ENCODE measurements around the gene KRTAP4-16. TPM values are rescaled to one million over a fixed set of nuclear protein-coding genes. Genes with fewer than 3 reads are reported as not detected.

Gene KRTAP4-16
- total and polyA plus RNA-seq, 7 experiments from 2014 or later, result not detected

Other genes with a start within 250 kb of the KRTAP4-16 start
Only the 30 nearest of the 39 such genes appear.
- not detected for gene KRT39, start 135.3 kb downstream of the KRTAP4-16 start, total RNA-seq
- gene KRT39, start 135.3 kb downstream of the KRTAP4-16 start, polyA plus RNA-seq, result not detected
- not detected for gene KRT40, start 117.9 kb downstream of the KRTAP4-16 start, total RNA-seq
- gene KRT40, start 117.9 kb downstream of the KRTAP4-16 start, polyA plus RNA-seq, result not detected
- not detected for gene KRTAP3-3, start 108.0 kb downstream of the KRTAP4-16 start, total RNA-seq
- not detected for gene KRTAP3-3, start 108.0 kb downstream of the KRTAP4-16 start, polyA plus RNA-seq
- not detected for gene KRTAP3-2, start 102.3 kb downstream of the KRTAP4-16 start, total RNA-seq
- gene KRTAP3-2, start 102.3 kb downstream of the KRTAP4-16 start, polyA plus RNA-seq, result not detected
- gene KRTAP3-1, start 93.1 kb downstream of the KRTAP4-16 start, total RNA-seq, result not detected
- not detected for gene KRTAP3-1, start 93.1 kb downstream of the KRTAP4-16 start, polyA plus RNA-seq
- gene KRTAP1-5, start 75.0 kb downstream of the KRTAP4-16 start, total RNA-seq, result not detected
- not detected for gene KRTAP1-5, start 75.0 kb downstream of the KRTAP4-16 start, polyA plus RNA-seq
- not detected for gene KRTAP1-4, start 72.0 kb downstream of the KRTAP4-16 start, total RNA-seq
- not detected for gene KRTAP1-4, start 72.0 kb downstream of the KRTAP4-16 start, polyA plus RNA-seq
- not detected for gene KRTAP1-3, start 67.3 kb downstream of the KRTAP4-16 start, total RNA-seq
- not detected for gene KRTAP1-3, start 67.3 kb downstream of the KRTAP4-16 start, polyA plus RNA-seq
- gene KRTAP1-1, start 60.8 kb downstream of the KRTAP4-16 start, total RNA-seq, result not detected
- gene KRTAP1-1, start 60.8 kb downstream of the KRTAP4-16 start, polyA plus RNA-seq, result not detected
- gene KRTAP2-1, start 54.9 kb downstream of the KRTAP4-16 start, total RNA-seq, result not detected
- not detected for gene KRTAP2-1, start 54.9 kb downstream of the KRTAP4-16 start, polyA plus RNA-seq
- gene KRTAP2-2, start 47.0 kb downstream of the KRTAP4-16 start, total RNA-seq, result not detected
- gene KRTAP2-2, start 47.0 kb downstream of the KRTAP4-16 start, polyA plus RNA-seq, result not detected
- gene KRTAP2-3, start 42.1 kb downstream of the KRTAP4-16 start, total RNA-seq, result not detected
- gene KRTAP2-3, start 42.1 kb downstream of the KRTAP4-16 start, polyA plus RNA-seq, result not detected
- not detected for gene KRTAP2-4, start 36.3 kb downstream of the KRTAP4-16 start, total RNA-seq
- not detected for gene KRTAP2-4, start 36.3 kb downstream of the KRTAP4-16 start, polyA plus RNA-seq
- not detected for gene KRTAP4-7, start 18.1 kb downstream of the KRTAP4-16 start, total RNA-seq
- gene KRTAP4-7, start 18.1 kb downstream of the KRTAP4-16 start, polyA plus RNA-seq, result not detected
- gene KRTAP4-8, start 4.1 kb downstream of the KRTAP4-16 start, total RNA-seq, result not detected
- not detected for gene KRTAP4-8, start 4.1 kb downstream of the KRTAP4-16 start, polyA plus RNA-seq
- gene KRTAP4-9, start 3.2 kb upstream of the KRTAP4-16 start, total RNA-seq, result not detected
- gene KRTAP4-9, start 3.2 kb upstream of the KRTAP4-16 start, polyA plus RNA-seq, result not detected
- not detected for gene KRTAP4-11, start 16.2 kb upstream of the KRTAP4-16 start, total RNA-seq
- not detected for gene KRTAP4-11, start 16.2 kb upstream of the KRTAP4-16 start, polyA plus RNA-seq
- not detected for gene KRTAP4-12, start 22.0 kb upstream of the KRTAP4-16 start, total RNA-seq
- not detected for gene KRTAP4-12, start 22.0 kb upstream of the KRTAP4-16 start, polyA plus RNA-seq
- not detected for gene KRTAP4-6, start 38.3 kb upstream of the KRTAP4-16 start, total RNA-seq
- gene KRTAP4-6, start 38.3 kb upstream of the KRTAP4-16 start, polyA plus RNA-seq, result not detected
- not detected for gene KRTAP4-5, start 47.6 kb upstream of the KRTAP4-16 start, total RNA-seq
- gene KRTAP4-5, start 47.6 kb upstream of the KRTAP4-16 start, polyA plus RNA-seq, result not detected
- gene KRTAP4-4, start 58.5 kb upstream of the KRTAP4-16 start, total RNA-seq, result not detected
- gene KRTAP4-4, start 58.5 kb upstream of the KRTAP4-16 start, polyA plus RNA-seq, result not detected
- gene KRTAP4-3, start 66.0 kb upstream of the KRTAP4-16 start, total RNA-seq, result not detected
- gene KRTAP4-3, start 66.0 kb upstream of the KRTAP4-16 start, polyA plus RNA-seq, result not detected
- gene KRTAP4-2, start 76.0 kb upstream of the KRTAP4-16 start, total RNA-seq, result not detected
- not detected for gene KRTAP4-2, start 76.0 kb upstream of the KRTAP4-16 start, polyA plus RNA-seq
- not detected for gene KRTAP4-1, start 82.7 kb upstream of the KRTAP4-16 start, total RNA-seq
- gene KRTAP4-1, start 82.7 kb upstream of the KRTAP4-16 start, polyA plus RNA-seq, result not detected
- gene KRTAP9-1, start 87.7 kb upstream of the KRTAP4-16 start, total RNA-seq, result not detected
- gene KRTAP9-1, start 87.7 kb upstream of the KRTAP4-16 start, polyA plus RNA-seq, result not detected
- gene KRTAP9-2, start 124.4 kb upstream of the KRTAP4-16 start, total RNA-seq, result not detected
- gene KRTAP9-2, start 124.4 kb upstream of the KRTAP4-16 start, polyA plus RNA-seq, result not detected
- gene KRTAP9-3, start 130.2 kb upstream of the KRTAP4-16 start, total RNA-seq, result not detected
- not detected for gene KRTAP9-3, start 130.2 kb upstream of the KRTAP4-16 start, polyA plus RNA-seq
- not detected for gene KRTAP9-8, start 135.8 kb upstream of the KRTAP4-16 start, total RNA-seq
- not detected for gene KRTAP9-8, start 135.8 kb upstream of the KRTAP4-16 start, polyA plus RNA-seq
- not detected for gene KRTAP9-4, start 147.5 kb upstream of the KRTAP4-16 start, total RNA-seq
- gene KRTAP9-4, start 147.5 kb upstream of the KRTAP4-16 start, polyA plus RNA-seq, result not detected
- not detected for gene KRTAP9-9, start 153.2 kb upstream of the KRTAP4-16 start, total RNA-seq
- not detected for gene KRTAP9-9, start 153.2 kb upstream of the KRTAP4-16 start, polyA plus RNA-seq

All from naive thymus-derived CD4-positive, alpha-beta T cell (primary cell).